HCT116 (cell line): ENCODE results near the gene ARHGEF16. TPM values are rescaled to one million over a fixed set of nuclear protein-coding genes. Genes with fewer than 3 reads are reported as not detected.

ENCODE experiments used
- ATAC-seq: fragments of 200-7000 bp; cut with Tn5 transposase; 2 replicates; pipeline ENCODE4 v1.9.1; 2020; ENCODE audit warnings: mild to moderate bottlenecking, moderate library complexity
- BruUV-seq: library from RNA; stranded (reverse); fragments of 400-500 nt; replicated peaks from 2 replicates; lab custom pipeline; 2021; lab: Mats Ljungman, UMichigan
- CTCF ChIA-PET: fragments of 300-600 bp; sonication (Branson Sonifier 250); formaldehyde crosslinking; loops from one replicate; lab custom pipeline; 2021; ENCODE audit warnings: antibody characterized with exemption; lab: Charles Lee
- POLR2A ChIA-PET: fragments of 300-600, 350-600 bp; sonication (Branson Sonifier 250); formaldehyde crosslinking; loops from one replicate; lab custom pipeline; 2021; ENCODE audit warnings: antibody characterized with exemption; lab: Charles Lee
- RAD21 ChIA-PET, 2 experiments: fragments of 300-600 bp; sonication (Branson Sonifier 250); formaldehyde crosslinking; loops; one replicate each; lab custom pipeline; 2023; ENCODE audit warnings: low total read pairs in 2 of 2; ENCODE audit not compliant: uncharacterized antibody in 2 of 2, unreplicated experiment in 2 of 2, low non-redundant PET in 1 of 2; lab: Charles Lee
- DNase-seq: peaks from one replicate; pipeline ENCODE4 v3.0.0-alpha.2; 2010; ENCODE audit warnings: low read depth, low spot score
- H2AFZ ChIP-seq: fragments of 200-600 bp; shearing (Covaris generic), sonication (generic); 2 replicates; pipeline ENCODE4 v1.6.1; 2017; ENCODE audit warnings: low read depth, mixed run types, mixed read lengths, antibody characterized with exemption, low read length; ENCODE audit not compliant: poor library complexity, severe bottlenecking
- H3K27ac ChIP-seq: 2 replicates; pipeline ENCODE4 v1.5.1; 2012; ENCODE audit warnings: low read depth, low read length
- H3K27me3 ChIP-seq: fragments of 200-600 bp; sonication (generic); 2 replicates; pipeline ENCODE4 v1.6.1; 2016; ENCODE audit warnings: mixed run types, low read length, mixed read lengths; ENCODE audit not compliant: insufficient read depth
- H3K36me3 ChIP-seq, 2 experiments: fragments of 200-500 bp in 1 of 2; fragments of 200-600 bp in 1 of 2; sonication (Bioruptor generic) in 1 of 2; sonication (generic) in 1 of 2; 2 replicates each; pipeline versions ENCODE4 v1.5.1 to v1.6.1; 2014 to 2016; ENCODE audit warnings: low read length in 2 of 2, inconsistent platforms in 1 of 2, mixed read lengths in 1 of 2, mixed run types in 1 of 2; ENCODE audit not compliant: insufficient read depth in 2 of 2, control insufficient read depth in 1 of 2
- H3K4me1 ChIP-seq, 2 experiments: fragments of 200-600 bp in 1 of 2; sonication (generic) in 1 of 2; 2 replicates each; pipeline versions ENCODE4 v1.5.1 to v1.6.1; 2012 to 2017; ENCODE audit warnings: low read length in 2 of 2, inconsistent platforms in 1 of 2, mild to moderate bottlenecking in 1 of 2, mixed read lengths in 1 of 2, mixed run types in 1 of 2, moderate library complexity in 1 of 2; ENCODE audit not compliant: insufficient read depth in 2 of 2, control insufficient read depth in 1 of 2
- H3K4me2 ChIP-seq: fragments of 200-600 bp; sonication (generic); 2 replicates; pipeline ENCODE4 v1.6.1; 2017; ENCODE audit warnings: mixed run types, low read length, mixed read lengths
- H3K4me3 ChIP-seq, 2 experiments: fragments of 200-600 bp in 1 of 2; sonication (generic) in 1 of 2; replicated peaks in 1 of 2; 2 replicates each; pipeline ENCODE4 v1.5.1; 2011 to 2016; ENCODE audit warnings: low read length in 2 of 2, control low read depth in 1 of 2, low read depth in 1 of 2, mild to moderate bottlenecking in 1 of 2, mixed read lengths in 1 of 2, mixed run types in 1 of 2
- H3K79me2 ChIP-seq: fragments of 200-600 bp; sonication (generic); 2 replicates; pipeline ENCODE4 v1.6.1; 2017; ENCODE audit warnings: mild to moderate bottlenecking, mixed run types, low read length, moderate library complexity, mixed read lengths; ENCODE audit not compliant: insufficient read depth
- H3K9ac ChIP-seq: fragments of 200-600 bp; sonication (generic); 2 replicates; pipeline ENCODE4 v1.6.1; 2016; ENCODE audit warnings: low read length, mixed read lengths
- H3K9me2 ChIP-seq: fragments of 200-600 bp; sonication (generic), shearing (Covaris generic); 2 replicates; pipeline ENCODE4 v1.6.1; 2017; ENCODE audit warnings: mixed run types, mild to moderate bottlenecking, moderate library complexity; ENCODE audit not compliant: insufficient read depth
- H3K9me3 ChIP-seq, 2 experiments: fragments of 200-500 bp in 1 of 2; fragments of 200-600 bp in 1 of 2; sonication (Bioruptor generic) in 1 of 2; sonication (generic) in 1 of 2; 2 replicates each; pipeline ENCODE4 v1.6.1; 2014 to 2017; ENCODE audit warnings: low read length in 2 of 2, mixed read lengths in 2 of 2, inconsistent platforms in 1 of 2, low read depth in 1 of 2, mild to moderate bottlenecking in 1 of 2, mixed run types in 1 of 2, moderate library complexity in 1 of 2; ENCODE audit not compliant: control insufficient read depth in 1 of 2, insufficient read depth in 1 of 2
- H4K20me1 ChIP-seq: fragments of 200-600 bp; sonication (generic), shearing (Covaris generic); 2 replicates; pipeline ENCODE4 v1.6.1; 2017; ENCODE audit warnings: mixed run types, mild to moderate bottlenecking, moderate library complexity; ENCODE audit not compliant: insufficient read depth
- CEBPB ChIP-seq: IDR thresholded peaks from 2 replicates; pipeline ENCODE4 v1.6.1; 2012; ENCODE audit warnings: low read depth
- EGR1 ChIP-seq: IDR thresholded peaks from 2 replicates; pipeline ENCODE4 v1.6.1; 2012; ENCODE audit warnings: low read depth
- EZH2 ChIP-seq: fragments of 200-600 bp; sonication (generic); IDR thresholded peaks from 2 replicates; pipeline ENCODE4 v1.6.1; 2017; ENCODE audit warnings: antibody characterized with exemption, mixed run types
- FOSL1 ChIP-seq: IDR thresholded peaks from 2 replicates; pipeline ENCODE4 v1.6.1; 2012; ENCODE audit warnings: low read depth
- POLR2A ChIP-seq: IDR thresholded peaks from 2 replicates; pipeline ENCODE4 v1.7.0; 2011; ENCODE audit warnings: borderline replicate concordance; ENCODE audit not compliant: insufficient read depth, insufficient read length; ENCODE audit errors: extremely low read depth
- POLR2AphosphoS5 ChIP-seq: IDR thresholded peaks from 2 replicates; pipeline ENCODE4 v1.6.1; 2011; ENCODE audit warnings: mild to moderate bottlenecking, low read depth, low read length, moderate library complexity
- RAD21 ChIP-seq: IDR thresholded peaks from 2 replicates; pipeline ENCODE4 v1.6.1; 2012; ENCODE audit warnings: low read depth, mild to moderate bottlenecking
- YY1 ChIP-seq: IDR thresholded peaks from 2 replicates; pipeline ENCODE4 v1.6.1; 2011; ENCODE audit warnings: low read length, low read depth, moderate library complexity, mild to moderate bottlenecking; ENCODE audit not compliant: insufficient replicate concordance; ENCODE audit errors: extremely low read depth
- intact Hi-C: fragments of 100-400 bp; cut with micrococcal nuclease; formaldehyde crosslinking; loops from 2 replicates; pipeline ENCODE4 v1.10.0; 2022
- total RNA-seq: library from RNA; stranded (reverse); gene quantifications from one replicate; pipeline ENCODE4 v1.2.1, GENCODE V29; 2021; ENCODE audit not compliant: unreplicated experiment
- TF ChIP-seq, protein P1 (sequence below), 3 experiments: fragments of 200-600 bp in 1 of 3; sonication (generic) in 1 of 3; IDR thresholded peaks in 2 of 3; conservative IDR thresholded peaks in 1 of 3; 2 replicates each; pipeline ENCODE4 v1.5.1; 2012 to 2017; ENCODE audit warnings: low read depth in 2 of 3, low read length in 2 of 3, antibody characterized with exemption in 1 of 3, borderline replicate concordance in 1 of 3, control low read depth in 1 of 3, mild to moderate bottlenecking in 1 of 3, mixed read lengths in 1 of 3, mixed run types in 1 of 3, moderate library complexity in 1 of 3; ENCODE audit not compliant: insufficient read depth in 1 of 3
- TF ChIP-seq, protein P2 (sequence below): IDR thresholded peaks from 2 replicates; pipeline ENCODE4 v1.6.1; 2011; ENCODE audit warnings: mild to moderate bottlenecking, low read length, moderate library complexity; ENCODE audit not compliant: insufficient replicate concordance; ENCODE audit errors: extremely low read depth
- TF ChIP-seq, protein P3 (sequence below): IDR thresholded peaks from 2 replicates; pipeline ENCODE4 v1.6.1; 2012; ENCODE audit warnings: low read depth

Gene ARHGEF16
- total RNA-seq, 1 experiment from 2014 or later: 37.4 TPM

DNA sequence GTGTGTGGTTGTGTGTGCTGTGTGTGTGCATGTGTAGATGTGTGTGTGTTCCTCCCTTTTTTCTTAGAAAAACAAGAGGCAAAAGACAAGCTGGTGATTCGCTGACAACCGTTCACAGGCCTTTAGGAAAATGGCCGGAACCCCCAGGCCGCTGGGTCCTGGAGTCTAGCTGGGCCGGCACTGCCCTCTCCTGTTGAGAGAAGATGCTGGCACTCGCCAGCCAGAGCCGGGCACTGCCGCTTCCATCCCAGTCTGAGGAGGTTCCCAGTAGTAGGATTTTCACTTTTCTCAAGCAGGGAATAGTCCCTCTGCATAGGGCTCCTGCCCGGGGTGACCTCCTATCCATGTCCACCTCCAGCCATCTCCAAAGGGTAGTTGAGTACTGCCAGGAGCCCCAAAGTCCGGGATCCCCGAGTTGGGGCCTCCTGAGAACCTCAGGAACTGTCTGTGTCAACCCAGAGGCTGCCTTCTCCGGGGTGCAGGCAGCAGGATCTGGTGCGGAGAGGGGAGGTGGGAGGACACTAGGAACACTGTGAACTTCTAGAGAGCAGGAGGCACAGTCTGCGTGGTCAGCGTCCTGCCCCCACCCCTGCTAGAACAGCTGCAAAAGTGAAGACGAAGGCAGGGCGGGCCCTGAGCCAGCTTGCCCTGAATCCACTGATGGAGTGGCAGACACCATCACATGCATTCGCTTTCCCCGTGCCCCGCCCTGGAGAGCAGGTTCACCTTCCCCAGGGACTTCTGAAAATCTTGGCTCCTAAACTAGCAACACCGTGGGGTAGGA lies 44.1 kb upstream of the ARHGEF16 start:
- H3K79me2 ChIP-seq: no peaks in the 10 kb centered on the region
- H3K9me3 ChIP-seq: no peaks in the 10 kb centered on the region
- no peaks in the 10 kb centered on the region for H3K36me3 ChIP-seq
- no peak overlapping the region for H3K4me2 ChIP-seq
- peak; percentile 75 for ATAC-seq
- intact Hi-C loops: no loop called here
- ChIA-PET POLR2A (no interaction called here), CTCF (interaction anchor here (1.6 kb wide), 1 partner anchor 90 kb away, joined by 3 read pairs; no protein-coding TSS in a partner anchor), RAD21 (interaction anchor here in 1 of 2 experiments (1.0 kb wide), 1 partner anchor 397 kb away, joined by 3 read pairs; no protein-coding TSS in a partner anchor)
- no TSS peak for BruUV-seq
- no peak for TF ChIP-seq POLR2A
- no peak for TF ChIP-seq EGR1
- peak; percentile 76 for TF ChIP-seq RAD21
- TF ChIP-seq YY1: peak; percentile 18
- TF ChIP-seq, protein P1, sequence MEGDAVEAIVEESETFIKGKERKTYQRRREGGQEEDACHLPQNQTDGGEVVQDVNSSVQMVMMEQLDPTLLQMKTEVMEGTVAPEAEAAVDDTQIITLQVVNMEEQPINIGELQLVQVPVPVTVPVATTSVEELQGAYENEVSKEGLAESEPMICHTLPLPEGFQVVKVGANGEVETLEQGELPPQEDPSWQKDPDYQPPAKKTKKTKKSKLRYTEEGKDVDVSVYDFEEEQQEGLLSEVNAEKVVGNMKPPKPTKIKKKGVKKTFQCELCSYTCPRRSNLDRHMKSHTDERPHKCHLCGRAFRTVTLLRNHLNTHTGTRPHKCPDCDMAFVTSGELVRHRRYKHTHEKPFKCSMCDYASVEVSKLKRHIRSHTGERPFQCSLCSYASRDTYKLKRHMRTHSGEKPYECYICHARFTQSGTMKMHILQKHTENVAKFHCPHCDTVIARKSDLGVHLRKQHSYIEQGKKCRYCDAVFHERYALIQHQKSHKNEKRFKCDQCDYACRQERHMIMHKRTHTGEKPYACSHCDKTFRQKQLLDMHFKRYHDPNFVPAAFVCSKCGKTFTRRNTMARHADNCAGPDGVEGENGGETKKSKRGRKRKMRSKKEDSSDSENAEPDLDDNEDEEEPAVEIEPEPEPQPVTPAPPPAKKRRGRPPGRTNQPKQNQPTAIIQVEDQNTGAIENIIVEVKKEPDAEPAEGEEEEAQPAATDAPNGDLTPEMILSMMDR (IDR thresholded peaks at IDR 0.05 in 2 of 3, conservative IDR thresholded peaks at IDR 0.05 in 1 of 3; ENCODE audit: borderline replicate concordance in 1 of 3, insufficient read depth in 1 of 3, low read depth in 2 of 3, low read length in 2 of 3): peak; percentile 45 to 49 (median 46); a peak in 5 of 6 replicates
- no peak for DNase-seq
- no peaks in the 10 kb centered on the region for H3K9me2 ChIP-seq
- H2AFZ ChIP-seq: no peak overlapping the region
- no peak overlapping the region for H3K4me3 ChIP-seq
- no peak overlapping the region for H3K9ac ChIP-seq
- no peaks in the 10 kb centered on the region for H3K27me3 ChIP-seq
- no peaks in the 10 kb centered on the region for H4K20me1 ChIP-seq
- H3K4me1 ChIP-seq: no peaks in the 10 kb centered on the region
- no peak overlapping the region for H3K27ac ChIP-seq

DNA sequence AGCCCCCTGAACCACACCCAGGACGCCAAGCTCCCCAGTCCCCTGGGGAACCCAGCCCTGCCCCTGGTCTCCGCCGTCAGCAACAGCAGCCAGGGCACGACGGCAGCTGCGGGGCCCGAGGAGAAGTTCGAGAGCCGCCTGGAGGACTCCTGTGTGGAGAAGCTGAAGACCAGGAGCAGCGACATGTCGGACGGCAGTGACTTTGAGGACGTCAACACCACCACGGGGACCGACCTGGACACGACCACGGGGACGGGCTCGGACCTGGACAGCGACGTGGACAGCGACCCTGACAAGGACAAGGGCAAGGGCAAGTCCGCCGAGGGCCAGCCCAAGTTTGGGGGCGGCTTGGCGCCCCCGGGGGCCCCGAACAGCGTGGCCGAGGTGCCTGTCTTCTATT lies 42.7 kb upstream of the ARHGEF16 start:
- no peak overlapping the region for H3K4me3 ChIP-seq
- no peak overlapping the region for H3K4me2 ChIP-seq
- ATAC-seq (no peak), DNase-seq (no peak)
- RAD21 ChIA-PET: no interaction called here
- H3K27ac ChIP-seq: no peak overlapping the region
- H4K20me1 ChIP-seq: no peaks in the 10 kb centered on the region
- peaks cover 6 to 7% of the 10 kb centered on the region in 2 experiments; a peak in 2 of 4 replicates for H3K9me3 ChIP-seq
- H3K9ac ChIP-seq: no peak overlapping the region
- intact Hi-C loops: no loop called here
- H3K27me3 ChIP-seq: no peaks in the 10 kb centered on the region
- no peaks in the 10 kb centered on the region for H3K4me1 ChIP-seq
- POLR2A ChIA-PET: no interaction called here
- CTCF ChIA-PET: no interaction called here
- H3K36me3 ChIP-seq: no peaks in the 10 kb centered on the region
- no peak overlapping the region for H2AFZ ChIP-seq
- no peaks in the 10 kb centered on the region for H3K9me2 ChIP-seq
- no TSS peak for BruUV-seq
- no peaks in the 10 kb centered on the region for H3K79me2 ChIP-seq
- TF ChIP-seq CEBPB: no peak
- TF ChIP-seq, protein P2, sequence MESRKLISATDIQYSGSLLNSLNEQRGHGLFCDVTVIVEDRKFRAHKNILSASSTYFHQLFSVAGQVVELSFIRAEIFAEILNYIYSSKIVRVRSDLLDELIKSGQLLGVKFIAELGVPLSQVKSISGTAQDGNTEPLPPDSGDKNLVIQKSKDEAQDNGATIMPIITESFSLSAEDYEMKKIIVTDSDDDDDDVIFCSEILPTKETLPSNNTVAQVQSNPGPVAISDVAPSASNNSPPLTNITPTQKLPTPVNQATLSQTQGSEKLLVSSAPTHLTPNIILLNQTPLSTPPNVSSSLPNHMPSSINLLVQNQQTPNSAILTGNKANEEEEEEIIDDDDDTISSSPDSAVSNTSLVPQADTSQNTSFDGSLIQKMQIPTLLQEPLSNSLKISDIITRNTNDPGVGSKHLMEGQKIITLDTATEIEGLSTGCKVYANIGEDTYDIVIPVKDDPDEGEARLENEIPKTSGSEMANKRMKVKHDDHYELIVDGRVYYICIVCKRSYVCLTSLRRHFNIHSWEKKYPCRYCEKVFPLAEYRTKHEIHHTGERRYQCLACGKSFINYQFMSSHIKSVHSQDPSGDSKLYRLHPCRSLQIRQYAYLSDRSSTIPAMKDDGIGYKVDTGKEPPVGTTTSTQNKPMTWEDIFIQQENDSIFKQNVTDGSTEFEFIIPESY: no peak
- no peak for TF ChIP-seq POLR2AphosphoS5
- TF ChIP-seq, protein P3, sequence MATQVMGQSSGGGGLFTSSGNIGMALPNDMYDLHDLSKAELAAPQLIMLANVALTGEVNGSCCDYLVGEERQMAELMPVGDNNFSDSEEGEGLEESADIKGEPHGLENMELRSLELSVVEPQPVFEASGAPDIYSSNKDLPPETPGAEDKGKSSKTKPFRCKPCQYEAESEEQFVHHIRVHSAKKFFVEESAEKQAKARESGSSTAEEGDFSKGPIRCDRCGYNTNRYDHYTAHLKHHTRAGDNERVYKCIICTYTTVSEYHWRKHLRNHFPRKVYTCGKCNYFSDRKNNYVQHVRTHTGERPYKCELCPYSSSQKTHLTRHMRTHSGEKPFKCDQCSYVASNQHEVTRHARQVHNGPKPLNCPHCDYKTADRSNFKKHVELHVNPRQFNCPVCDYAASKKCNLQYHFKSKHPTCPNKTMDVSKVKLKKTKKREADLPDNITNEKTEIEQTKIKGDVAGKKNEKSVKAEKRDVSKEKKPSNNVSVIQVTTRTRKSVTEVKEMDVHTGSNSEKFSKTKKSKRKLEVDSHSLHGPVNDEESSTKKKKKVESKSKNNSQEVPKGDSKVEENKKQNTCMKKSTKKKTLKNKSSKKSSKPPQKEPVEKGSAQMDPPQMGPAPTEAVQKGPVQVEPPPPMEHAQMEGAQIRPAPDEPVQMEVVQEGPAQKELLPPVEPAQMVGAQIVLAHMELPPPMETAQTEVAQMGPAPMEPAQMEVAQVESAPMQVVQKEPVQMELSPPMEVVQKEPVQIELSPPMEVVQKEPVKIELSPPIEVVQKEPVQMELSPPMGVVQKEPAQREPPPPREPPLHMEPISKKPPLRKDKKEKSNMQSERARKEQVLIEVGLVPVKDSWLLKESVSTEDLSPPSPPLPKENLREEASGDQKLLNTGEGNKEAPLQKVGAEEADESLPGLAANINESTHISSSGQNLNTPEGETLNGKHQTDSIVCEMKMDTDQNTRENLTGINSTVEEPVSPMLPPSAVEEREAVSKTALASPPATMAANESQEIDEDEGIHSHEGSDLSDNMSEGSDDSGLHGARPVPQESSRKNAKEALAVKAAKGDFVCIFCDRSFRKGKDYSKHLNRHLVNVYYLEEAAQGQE: no peak
- no peak for TF ChIP-seq EZH2
- TF ChIP-seq FOSL1: no peak
